Astrocyte of the spinal cord (primary cell): ENCODE results near the gene NEURL4.
"Not testable (repeated sequence)": the region's sequence is repeated elsewhere in the genome, so short reads cannot be mapped to it uniquely, and the experiment has no call there.

ENCODE experiments used
- DNase-seq: peaks from one replicate; pipeline ENCODE4 v3.0.0; 2011; ENCODE audit warnings: low read depth, low spot score
- H3K4me3 ChIP-seq: 2 replicates; pipeline ENCODE4 v1.5.1; 2011; ENCODE audit warnings: low read depth, mild to moderate bottlenecking, low read length, moderate library complexity
- in situ Hi-C: cut with HindIII; loops from 2 replicates; pipeline ENCODE4 v1.10.0; 2017; ENCODE audit warnings: low sequenced_read_pairs
- TF ChIP-seq, protein P1 (sequence below): IDR thresholded peaks from 2 replicates; pipeline ENCODE4 v1.5.1; 2012; ENCODE audit warnings: low read depth, mild to moderate bottlenecking, low read length, inconsistent platforms

NEURL4 gene

DNA sequence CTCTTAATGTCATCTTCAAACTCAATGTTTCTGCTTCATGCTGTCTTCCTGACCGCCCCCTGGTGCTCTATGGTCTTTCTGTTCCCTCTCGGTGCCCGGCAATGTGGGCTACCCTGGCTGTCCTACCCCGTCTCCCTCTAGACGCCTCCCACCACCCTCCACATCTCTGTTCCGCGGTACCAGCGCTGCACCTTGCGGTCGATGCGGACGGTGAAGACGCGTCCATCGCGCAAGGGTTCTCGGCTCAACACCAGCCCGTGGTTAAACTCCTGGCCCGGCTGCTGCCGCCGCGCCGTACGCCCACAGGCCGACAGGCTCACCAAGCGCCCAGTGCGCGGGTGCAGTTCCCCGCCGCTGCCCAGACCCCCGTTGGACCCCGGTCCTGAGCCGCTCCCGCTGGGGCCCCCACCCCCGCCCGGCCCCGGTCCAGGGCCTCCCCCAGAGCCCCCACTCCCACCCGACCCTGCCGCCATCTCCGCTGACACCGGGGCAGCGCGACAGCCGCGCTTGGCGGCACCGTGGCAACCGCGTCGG, at the start of gene NEURL4:
NEURL4 (minus strand) TSS at position 496 of the 534 bp plus-strand sequence; CDS start at position 473, 23 bp downstream.
- peak within 1 kb of the TSS; percentile 89 for H3K4me3 ChIP-seq
- DNase-seq: no peak
- in situ Hi-C loops: no loop called here
- TF ChIP-seq, protein P1, sequence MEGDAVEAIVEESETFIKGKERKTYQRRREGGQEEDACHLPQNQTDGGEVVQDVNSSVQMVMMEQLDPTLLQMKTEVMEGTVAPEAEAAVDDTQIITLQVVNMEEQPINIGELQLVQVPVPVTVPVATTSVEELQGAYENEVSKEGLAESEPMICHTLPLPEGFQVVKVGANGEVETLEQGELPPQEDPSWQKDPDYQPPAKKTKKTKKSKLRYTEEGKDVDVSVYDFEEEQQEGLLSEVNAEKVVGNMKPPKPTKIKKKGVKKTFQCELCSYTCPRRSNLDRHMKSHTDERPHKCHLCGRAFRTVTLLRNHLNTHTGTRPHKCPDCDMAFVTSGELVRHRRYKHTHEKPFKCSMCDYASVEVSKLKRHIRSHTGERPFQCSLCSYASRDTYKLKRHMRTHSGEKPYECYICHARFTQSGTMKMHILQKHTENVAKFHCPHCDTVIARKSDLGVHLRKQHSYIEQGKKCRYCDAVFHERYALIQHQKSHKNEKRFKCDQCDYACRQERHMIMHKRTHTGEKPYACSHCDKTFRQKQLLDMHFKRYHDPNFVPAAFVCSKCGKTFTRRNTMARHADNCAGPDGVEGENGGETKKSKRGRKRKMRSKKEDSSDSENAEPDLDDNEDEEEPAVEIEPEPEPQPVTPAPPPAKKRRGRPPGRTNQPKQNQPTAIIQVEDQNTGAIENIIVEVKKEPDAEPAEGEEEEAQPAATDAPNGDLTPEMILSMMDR: no peak

DNA sequence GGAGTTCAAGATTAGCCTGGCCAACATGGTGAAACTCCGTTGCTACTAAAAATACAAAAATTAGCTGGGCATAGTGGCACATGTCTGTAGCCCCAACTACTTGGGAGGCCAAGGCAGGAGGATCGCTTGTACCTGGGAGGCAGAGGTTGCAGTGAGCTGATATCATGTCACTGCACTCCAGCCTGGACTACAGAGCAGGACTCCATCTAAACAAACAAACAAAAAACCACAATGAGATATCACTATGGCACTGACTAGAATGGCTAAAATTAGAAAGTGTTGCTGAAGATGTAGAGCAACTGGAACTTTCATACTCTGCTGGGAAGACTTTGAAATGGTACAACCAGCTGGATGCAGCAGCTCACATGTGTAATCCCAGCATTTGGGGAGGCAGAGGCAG, 45.2 kb upstream of the NEURL4 start:
- no peak overlapping the region for H3K4me3 ChIP-seq
- in situ Hi-C loops: no loop called here
- DNase-seq: no peak
- TF ChIP-seq, protein P1: no peak

GRCh38 chr17:7370853-7371252, 41.7 kb upstream of the NEURL4 start:
- in situ Hi-C loops: no loop called here
- TF ChIP-seq, protein P1: no peak

GRCh38 chr17:7369825-7370224, 40.7 kb upstream of the NEURL4 start:
- no peak for DNase-seq
- no peak overlapping the region for H3K4me3 ChIP-seq
- TF ChIP-seq, protein P1: no peak
- in situ Hi-C loops: no loop called here

More at GRCh38 chr17:7370853-7371252, 41.7 kb upstream of the NEURL4 start:
- no peak overlapping the region for H3K4me3 ChIP-seq
- DNase-seq: no peak

- DNase-seq, H3K4me3 ChIP-seq, in situ Hi-C loops: not testable (repeated sequence)
These were observed 39.5 kb upstream of the NEURL4 start for GRCh38 chr17:7368599-7368994.

- TF ChIP-seq, protein P1: no peak
- DNase-seq: no peak
- in situ Hi-C loops: no loop called here
- no peak overlapping the region for H3K4me3 ChIP-seq
These were observed 38.9 kb upstream of the NEURL4 start for GRCh38 chr17:7367918-7368598.

- no peak for DNase-seq
- H3K4me3 ChIP-seq: no peak overlapping the region
- TF ChIP-seq, protein P1: no peak
- in situ Hi-C loops: no loop called here
These were observed 37.9 kb upstream of the NEURL4 start for GRCh38 chr17:7367083-7367482.

- in situ Hi-C loops, DNase-seq, H3K4me3 ChIP-seq: not testable (repeated sequence)
These were observed 36.8 kb upstream of the NEURL4 start for GRCh38 chr17:7365963-7366362.
